ENCODE data around the gene MED27.
A peak's percentile ranks its signal among the peaks of the same experiment; 100 is the strongest.

Gene MED27

GRCh38 chr9:132023419-132024180 is 56.1 kb downstream of the MED27 start:
- in situ Hi-C loops (cut with HindIII; ENCODE audit: low sequenced_read_pairs): no loop called here
- H3K4me3 ChIP-seq (ENCODE audit: low read depth, low read length): no peak overlapping the region
- no peak for TF ChIP-seq CTCF (IDR thresholded peaks at IDR 0.05; ENCODE audit: low read depth, low read length)
- DNase-seq (ENCODE audit: low read depth, low spot score): no peak

GRCh38 chr9:132020820-132021510 is 58.7 kb downstream of the MED27 start:
- no peak for TF ChIP-seq CTCF (IDR thresholded peaks at IDR 0.05; ENCODE audit: low read depth, low read length)
- no peak for DNase-seq (ENCODE audit: low read depth, low spot score)
- H3K4me3 ChIP-seq (ENCODE audit: low read depth, low read length): no peak overlapping the region
- in situ Hi-C loops (cut with HindIII; ENCODE audit: low sequenced_read_pairs): no loop called here

- no peak for DNase-seq (ENCODE audit: low read depth, low spot score)
- no peak for TF ChIP-seq CTCF (IDR thresholded peaks at IDR 0.05; ENCODE audit: low read depth, low read length)
- in situ Hi-C loops (cut with HindIII; ENCODE audit: low sequenced_read_pairs): no loop called here
- H3K4me3 ChIP-seq (ENCODE audit: low read depth, low read length): no peak overlapping the region
Measured at GRCh38 chr9:132020272-132020671, 59.4 kb downstream of the MED27 start.

GRCh38 chr9:132019702-132020101 is 60.0 kb downstream of the MED27 start:
- DNase-seq (ENCODE audit: low read depth, low spot score): no peak
- TF ChIP-seq CTCF (IDR thresholded peaks at IDR 0.05; ENCODE audit: low read depth, low read length): no peak
- no peak overlapping the region for H3K4me3 ChIP-seq (ENCODE audit: low read depth, low read length)
- in situ Hi-C loops (cut with HindIII; ENCODE audit: low sequenced_read_pairs): no loop called here

- DNase-seq (ENCODE audit: low read depth, low spot score): peak; percentile 42
- in situ Hi-C loops (cut with HindIII; ENCODE audit: low sequenced_read_pairs): no loop called here
- no peak overlapping the region for H3K4me3 ChIP-seq (ENCODE audit: low read depth, low read length)
- TF ChIP-seq CTCF (IDR thresholded peaks at IDR 0.05; ENCODE audit: low read depth, low read length): peak; percentile 4
Measured at GRCh38 chr9:132018957-132019405, 60.7 kb downstream of the MED27 start.

GRCh38 chr9:132016456-132016855 is 63.2 kb downstream of the MED27 start:
- H3K4me3 ChIP-seq (ENCODE audit: low read depth, low read length): no peak overlapping the region
- DNase-seq (ENCODE audit: low read depth, low spot score): no peak
- in situ Hi-C loops (cut with HindIII; ENCODE audit: low sequenced_read_pairs): no loop called here
- no peak for TF ChIP-seq CTCF (IDR thresholded peaks at IDR 0.05; ENCODE audit: low read depth, low read length)
